Stimulated activated CD4-positive, alpha-beta T cell treated with anti-CD3 and anti-CD28 coated beads, Interleukin-4, amount 100 ng/mL, for 24 hours (primary cell): ENCODE measurements around the gene IRX2.

Experiments used
- DNase-seq: peaks from one replicate; pipeline ENCODE4 v3.0.0-alpha.2; 2020

Gene IRX2

DNA sequence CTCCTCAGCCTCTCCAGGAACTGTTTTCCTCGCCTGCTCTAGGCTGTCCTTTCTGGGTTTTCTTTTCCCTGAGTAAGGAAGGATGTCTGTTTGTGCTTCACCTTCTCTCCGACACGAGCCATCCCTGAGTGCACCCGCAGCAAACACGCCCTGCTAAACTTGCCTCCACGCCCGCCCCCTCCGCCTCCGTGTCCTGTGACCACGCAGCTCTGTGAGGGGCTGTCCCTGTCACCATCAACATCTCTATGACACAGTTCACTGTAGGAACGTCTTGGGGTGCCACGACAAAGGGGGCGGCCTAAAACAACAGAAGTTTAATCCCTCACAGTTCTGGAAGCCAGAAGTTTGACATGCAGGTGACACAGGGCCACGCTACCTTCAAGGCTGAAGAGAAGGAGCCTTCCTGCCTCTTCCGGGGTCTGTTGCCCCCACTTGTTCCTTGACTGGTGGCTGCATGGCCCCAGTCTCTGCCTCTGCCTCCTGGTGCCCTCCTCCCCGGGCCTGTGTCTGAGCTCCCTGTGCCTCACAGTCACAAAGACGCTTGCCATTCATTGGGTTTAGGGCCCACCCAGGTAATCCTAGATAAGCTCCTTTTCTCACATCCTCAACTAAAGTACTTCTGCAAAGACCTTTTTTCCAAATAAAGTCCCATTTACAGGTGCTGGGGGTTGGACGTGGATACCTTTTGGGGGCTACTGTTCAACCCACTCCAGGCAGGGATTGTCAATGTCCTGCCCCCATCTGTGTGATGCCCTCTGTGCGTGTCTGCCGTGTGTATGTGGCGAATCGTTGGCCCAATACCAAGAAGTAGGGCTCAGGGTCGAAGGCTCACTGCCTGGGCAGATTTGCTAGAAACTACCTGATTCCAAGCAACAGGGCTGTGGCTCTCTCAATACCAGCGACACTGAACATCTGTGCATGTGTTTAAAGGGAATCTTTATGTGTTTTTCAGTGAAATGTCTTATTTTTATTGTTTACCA, 39.7 kb downstream of the IRX2 start:
- DNase-seq, result no peak

DNA sequence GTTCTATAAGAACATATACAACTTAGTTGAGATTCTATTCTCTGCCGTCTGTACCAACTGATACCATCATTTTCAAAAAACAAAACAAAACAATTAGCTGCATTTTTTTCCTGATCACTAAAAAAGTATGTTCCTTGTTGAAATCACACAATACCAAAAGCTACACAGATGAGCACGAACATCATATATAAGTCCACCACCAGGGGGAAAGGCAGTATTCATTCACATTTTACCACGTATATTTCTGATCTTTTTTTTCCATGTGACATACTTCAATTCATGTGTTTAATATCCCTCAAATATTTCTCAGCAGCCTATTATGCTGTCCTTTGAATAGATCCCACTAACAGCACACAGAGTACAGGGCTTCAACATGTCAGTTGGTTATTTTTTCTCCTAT, 40.6 kb downstream of the IRX2 start:
- DNase-seq, result no peak

DNA sequence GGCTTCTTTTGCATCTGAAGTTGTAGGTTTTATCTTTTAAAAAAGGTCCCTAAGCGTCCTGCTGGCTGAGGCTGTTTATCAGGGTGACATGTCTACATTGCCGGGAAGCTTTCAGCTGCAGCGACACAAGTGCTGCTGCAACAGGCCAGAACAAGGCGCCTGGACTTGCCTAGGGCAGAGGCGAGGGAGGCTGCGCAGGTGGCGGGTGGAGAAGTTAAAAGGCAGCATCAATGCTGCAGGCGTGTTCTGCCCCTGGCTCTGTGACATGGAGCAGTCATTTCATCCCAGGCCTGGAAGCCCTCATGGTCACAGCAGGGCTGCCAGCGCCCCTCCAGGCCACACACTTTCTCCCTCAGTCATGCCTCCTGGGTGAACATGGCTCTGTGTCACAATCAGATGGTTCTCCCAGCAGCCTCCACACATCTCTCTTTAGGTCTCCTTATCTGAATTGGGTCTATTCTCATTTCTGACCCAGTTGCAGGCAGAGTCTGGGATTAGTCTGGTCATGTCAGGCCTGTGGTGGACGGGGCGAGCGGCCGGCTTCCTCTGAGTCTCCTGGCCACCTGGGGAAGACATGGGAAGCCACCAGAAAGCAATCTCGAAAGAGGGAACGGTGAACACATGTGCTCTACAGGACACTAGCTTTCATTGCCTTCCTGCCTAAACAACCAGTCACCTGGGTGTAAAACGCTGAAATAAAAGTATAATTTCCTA, 41.3 kb downstream of the IRX2 start:
- no peak for DNase-seq

DNA sequence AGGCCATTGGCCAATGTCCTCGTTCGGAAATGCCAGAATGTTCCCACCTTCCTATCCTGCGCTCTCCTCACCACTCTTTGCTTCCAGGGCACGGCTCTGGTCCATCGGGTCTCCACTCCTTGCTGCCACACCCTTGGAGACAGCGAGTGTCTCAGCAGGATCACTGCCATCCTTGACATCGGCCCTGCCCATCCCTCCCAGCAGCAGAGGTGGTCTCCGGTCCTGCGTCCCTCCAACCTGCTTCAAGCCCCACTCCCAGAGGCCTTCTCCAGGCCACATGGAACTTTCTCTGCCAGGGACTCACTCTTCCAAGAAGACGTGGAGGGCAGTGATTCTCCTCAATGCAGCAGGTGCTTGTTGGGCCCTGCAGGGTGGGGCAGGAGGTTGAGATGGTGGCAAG, 42.7 kb downstream of the IRX2 start:
- no peak for DNase-seq

DNA sequence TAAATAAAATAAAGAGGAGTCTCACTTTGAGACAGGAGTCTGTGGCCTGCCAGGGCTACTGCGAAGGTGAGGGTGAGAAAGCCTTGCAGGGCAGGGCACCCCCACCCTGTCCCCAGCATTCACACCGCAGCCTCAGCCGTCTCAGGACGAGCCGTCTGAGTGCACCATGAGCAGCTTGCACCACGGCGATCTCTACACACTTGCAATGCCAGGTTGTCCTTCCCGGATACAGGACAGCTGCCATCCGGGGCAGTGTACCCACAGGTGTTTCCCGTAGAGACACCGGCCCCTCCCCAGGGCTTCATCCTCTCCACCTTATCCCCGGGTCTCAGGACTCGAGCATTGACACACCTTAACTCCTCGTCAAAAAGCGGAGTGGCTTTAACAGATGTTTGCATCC, 43.3 kb downstream of the IRX2 start:
- DNase-seq, result no peak

DNA sequence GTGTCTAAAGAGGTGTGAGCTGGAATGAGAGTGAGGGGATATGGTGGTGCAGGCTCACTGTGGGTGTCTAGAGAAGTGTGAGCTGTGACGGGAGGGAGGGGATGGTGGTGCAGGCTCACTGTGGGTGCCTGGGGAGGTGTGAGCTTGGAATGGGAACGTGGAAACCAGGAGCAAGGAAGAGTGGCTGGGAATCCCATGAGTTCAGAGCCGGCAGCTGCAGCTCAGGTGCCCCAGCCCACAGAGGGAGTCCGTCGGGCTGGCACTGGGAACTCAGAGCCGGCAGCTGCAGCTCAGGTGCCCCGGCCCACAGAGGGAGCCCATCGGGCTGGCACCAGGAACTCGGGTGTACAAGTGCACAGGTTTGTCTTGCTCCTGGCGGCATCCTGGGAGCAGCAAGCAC, 45.6 kb downstream of the IRX2 start:
- no peak for DNase-seq

DNA sequence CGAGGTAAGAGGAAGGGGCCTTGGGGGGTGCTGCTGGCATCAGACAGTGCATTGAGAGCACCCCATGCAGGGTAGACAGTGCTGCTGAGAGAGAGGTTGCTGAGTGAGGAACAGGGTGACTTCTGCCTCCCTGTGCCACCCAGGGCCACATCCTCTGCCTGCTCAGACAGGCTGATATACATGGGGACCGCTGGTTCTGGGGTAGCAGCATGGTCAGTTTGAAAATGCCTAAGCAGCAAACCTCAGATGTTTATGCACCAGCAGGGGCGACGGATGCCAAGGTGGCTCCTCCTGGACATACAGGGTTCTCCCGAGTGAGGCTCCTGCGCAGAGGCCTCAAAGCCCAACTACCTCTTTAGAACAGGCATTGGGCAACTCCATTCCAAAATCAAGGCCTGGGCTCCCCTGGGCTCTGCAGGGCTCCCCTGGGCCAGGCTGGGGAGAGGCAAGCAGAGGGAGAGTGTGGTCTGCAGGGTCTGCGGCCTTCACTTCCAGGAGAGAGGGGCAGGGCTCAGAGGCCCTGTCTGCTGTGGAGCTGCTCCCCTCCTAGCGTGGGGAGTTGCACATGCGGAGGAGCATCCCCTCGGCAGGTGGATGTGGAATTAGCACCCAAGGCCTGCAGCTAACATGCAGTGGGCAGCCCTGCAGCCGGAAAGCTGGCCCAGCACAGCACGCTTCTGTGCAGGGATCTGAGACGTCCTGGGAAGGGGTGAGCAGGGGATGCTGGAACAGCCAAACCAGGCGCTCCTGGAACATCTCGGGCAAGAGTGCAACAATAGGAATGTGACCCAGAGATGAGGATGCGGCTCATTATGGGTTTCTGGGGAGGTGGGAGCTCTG, 46.5 kb downstream of the IRX2 start:
- DNase-seq, result no peak

DNA sequence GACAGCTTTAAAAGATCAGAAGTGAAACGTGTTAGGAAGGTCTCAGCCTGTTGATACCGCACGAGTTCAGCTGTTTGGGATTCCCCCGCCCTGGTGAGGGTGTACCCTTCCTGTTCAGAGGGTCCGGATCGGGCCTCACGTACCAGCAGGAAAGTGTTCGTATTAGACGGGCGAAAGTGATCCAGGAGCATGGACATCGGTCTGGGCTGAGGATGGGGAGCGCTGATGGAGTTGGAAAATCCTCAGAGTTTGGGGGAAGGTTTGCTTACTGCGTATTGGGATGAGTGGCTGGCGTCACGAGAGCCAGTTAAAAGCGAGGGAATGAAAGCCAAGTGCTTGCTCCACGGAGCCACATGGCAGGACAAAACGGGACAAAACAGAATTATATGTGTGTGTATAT, 47.4 kb downstream of the IRX2 start:
- no peak for DNase-seq

DNA sequence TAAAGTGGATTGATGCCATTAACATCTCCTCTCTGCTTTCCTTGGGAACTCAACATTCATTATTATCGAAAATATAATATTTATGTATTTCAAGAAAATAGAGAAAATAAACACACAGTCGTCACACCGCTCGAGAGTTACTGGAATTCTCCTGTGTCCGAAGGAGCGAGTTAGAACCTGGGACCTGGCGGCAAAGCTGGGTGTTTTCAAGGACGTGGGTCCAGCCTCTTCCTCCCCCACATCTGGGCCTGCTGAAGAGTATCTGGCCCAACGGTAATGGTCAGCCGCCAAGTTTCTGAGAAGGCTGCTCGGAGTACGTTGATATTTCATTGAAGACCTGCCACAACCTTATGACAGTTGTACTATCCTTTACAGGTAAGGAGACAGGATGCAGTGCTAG, 47.9 kb downstream of the IRX2 start:
- DNase-seq, result no peak

DNA sequence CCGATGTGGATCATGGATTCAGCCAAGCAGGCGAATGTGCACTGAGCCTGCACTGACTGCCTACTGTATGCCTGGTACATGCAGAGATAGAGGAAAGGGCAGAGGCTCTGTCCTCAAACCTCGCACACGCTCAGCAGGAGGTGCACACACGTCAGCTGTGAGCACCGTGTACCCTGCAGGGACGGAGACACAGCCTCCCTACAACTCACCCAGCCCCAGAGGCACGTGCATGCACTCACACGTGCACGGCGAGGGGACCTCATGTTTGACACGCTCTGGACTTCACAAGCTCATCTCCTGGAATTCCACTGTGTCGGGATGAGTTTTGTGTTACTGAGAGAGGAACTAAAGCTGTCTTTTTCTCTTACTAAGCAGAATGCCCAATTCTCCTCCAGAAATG, 48.4 kb downstream of the IRX2 start:
- no peak for DNase-seq

DNA sequence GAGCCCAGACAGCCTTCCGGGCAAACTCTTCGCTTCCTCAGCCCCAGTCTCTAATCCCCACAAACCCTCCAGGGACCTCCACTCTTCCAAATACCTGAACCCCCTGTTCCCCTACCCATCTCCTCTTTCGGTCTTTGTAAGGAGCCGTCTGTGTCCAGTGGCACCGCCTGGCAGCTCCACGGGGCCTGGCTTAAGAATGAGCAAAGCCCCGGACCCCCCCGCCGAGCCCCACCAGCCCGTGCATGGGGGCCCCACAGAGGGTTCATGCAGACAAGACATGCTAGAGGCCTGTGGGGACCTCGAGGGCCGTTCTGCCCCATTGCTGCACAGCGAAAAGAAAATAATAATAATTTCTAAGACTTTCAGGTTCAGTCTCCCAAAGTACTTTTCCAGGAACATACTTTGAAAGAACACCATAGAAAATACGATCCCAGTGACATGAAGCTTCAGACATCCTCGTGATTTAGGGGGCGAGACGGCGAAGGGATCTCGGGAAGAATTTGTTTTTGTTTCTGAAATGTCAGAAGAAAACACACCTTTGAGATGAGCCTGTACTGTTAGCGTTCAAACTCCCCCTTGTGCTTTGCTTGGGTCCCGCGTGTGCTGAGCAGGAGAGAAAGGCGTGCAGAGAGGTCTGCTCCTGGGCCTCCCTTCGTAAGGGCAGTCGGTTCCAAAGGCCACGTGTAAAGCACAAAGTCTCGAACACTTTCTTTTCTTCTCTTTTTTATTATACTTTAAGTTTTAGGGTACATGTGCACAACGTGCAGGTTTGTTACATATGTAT, 49.2 kb downstream of the IRX2 start:
- DNase-seq, result no peak

DNA sequence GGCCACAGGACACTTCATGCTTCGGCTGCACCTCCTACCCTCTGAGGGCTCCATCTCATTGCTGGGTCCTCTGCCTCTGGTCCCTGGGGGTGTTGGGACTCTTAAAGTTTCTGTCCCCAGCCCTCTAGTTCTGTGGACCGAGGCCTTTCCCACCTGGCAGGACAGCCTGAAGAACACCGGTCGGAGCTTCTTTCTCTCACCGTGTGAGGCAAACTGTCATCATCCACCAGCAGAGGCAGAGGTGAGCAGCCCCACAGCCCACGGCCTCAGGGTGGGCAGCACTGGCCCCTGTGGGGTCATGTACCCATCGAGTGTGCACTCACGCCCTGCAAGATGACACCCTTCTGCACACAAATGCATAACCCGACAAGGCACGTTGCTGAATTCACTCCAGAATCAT, 49.9 kb downstream of the IRX2 start:
- DNase-seq, result no peak

DNA sequence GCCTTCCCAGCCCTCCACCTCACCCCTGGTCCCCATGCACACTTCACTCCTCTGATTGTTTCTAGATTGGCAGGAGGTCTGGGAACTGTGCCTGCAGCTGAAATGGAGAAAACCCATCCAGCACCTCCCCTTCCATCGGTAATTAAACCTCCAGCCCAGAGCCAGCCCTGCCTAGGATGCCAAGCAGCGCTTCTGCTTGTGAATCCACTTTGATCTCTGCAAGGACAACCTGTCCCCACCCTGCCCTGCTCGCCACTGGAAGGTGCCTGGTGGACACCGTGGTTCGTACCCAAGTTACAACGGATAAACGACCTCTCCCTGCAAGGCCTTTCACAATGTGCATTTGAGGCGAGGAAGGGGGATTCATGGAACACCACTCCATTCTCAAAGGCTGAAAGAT, 50.6 kb downstream of the IRX2 start:
- DNase-seq, result no peak

DNA sequence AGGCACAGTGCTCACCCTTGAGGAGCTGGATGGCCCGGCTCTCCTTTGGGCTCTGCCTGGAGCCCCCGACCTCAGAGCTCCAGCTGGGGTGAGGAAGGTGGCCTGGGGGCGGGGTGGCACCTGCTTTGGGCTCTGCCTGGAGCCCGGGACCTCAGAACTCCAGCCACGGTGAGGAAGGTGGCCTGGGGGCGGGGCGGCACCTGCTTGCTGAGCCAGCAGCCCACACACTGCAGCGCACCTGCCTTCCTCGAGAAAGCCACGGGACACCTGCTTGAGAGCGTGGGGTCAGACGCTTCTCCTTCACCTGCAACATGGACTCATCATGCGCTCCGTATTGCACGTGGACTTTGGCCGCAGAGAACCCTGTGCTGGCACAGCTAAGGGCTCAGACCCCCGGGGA, 51.8 kb downstream of the IRX2 start:
- no peak for DNase-seq

DNA sequence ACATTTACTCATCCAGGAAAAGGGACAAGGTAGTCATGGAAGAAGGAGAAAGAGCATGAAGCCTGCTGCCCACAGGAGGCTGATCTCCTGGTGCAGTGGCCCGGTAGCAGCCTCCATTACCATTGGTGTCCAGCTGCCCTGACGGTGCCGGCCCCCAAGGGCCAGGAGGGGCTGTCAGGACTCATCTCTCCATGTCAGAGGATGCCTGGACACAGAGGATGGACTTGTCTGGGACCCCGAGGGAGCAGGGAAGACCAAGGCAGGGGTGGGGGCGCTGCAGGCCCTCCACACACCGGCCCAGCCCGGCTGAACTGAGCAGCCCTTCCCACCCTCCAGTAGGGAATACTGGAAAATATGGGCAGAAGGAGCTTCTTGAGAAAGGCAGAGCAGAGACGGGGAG, 52.2 kb downstream of the IRX2 start:
- DNase-seq, result no peak

DNA sequence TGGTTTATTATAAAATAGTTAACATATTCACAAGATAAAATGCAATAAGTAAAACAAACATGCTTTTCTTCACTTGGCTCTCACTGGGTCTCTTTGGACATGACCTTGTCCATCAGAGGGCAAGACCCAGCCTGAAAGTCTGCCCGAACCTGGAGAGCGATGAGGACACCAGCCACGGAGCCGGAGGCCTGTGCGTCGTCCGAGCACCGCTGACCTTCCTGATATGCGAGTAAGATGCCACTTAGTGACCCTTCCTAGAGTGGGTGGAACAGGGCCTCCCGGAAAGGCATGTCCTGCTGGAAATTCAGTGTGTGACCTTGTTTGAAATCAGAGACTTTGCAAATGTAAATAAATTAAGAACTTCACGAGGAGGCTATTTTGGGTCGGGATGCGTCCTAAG, 52.9 kb downstream of the IRX2 start:
- no peak for DNase-seq

DNA sequence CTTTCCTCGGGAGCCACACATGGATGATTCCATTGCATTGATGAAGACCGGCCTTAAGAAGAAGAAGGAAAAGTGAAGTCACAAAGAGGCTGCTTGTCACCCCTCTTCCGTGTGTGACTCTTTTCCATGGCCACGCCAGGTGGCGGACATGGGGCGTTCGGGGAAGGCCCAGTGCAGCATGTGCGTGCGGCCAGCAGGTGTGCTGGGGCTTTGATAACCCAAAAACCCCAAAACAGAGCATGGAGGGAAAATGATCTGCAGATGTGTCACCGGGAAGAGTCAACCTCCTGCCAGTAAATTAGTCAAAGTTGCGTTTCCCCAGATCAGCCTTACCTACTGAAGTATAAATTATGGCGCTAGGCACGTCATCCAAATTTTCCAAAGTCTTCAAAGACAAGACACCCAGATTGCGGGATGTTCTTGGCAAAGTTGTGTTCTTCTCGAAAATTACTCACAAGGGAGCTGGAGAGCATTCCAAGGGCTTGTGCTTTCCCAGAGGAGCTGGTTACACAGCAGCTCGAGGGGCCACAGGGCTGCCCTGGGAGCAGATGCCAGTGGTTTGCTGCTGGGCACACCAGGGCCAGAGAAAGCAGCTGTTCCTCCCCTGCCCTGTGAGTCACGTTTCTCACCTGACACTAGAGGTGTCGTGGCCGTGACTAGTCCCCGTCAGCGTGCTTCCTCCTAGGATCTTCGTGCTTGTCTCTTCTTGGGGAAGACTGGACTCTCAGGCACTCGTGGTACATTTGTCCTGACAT, 53.9 kb downstream of the IRX2 start:
- DNase-seq, result no peak

DNA sequence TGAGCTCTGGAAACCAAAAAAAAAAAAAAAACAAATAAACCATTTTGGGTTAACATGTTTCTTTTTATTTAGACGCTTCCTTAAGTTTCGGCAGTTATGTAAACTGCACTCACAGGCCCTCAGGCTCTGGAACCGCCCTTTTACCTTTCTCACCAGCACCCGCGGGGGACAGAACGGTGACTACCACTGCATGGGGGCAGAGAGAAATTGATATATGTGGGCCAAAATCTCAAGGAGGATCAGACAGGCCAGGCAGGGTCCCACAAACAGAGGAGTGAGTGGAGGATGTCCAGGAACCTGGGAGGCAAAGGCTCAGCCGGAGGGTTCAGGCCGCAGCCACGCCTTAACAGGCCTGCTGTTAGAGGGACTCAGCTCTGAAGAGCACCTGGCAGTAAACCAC, 54.4 kb downstream of the IRX2 start:
- no peak for DNase-seq
